Upper lobe of right lung (tissue), 1 donor: ENCODE data around the gene MON1B. TPM values are rescaled to one million over a fixed set of nuclear protein-coding genes. Genes with fewer than 3 reads are reported as not detected.

ENCODE experiments used
- ATAC-seq: fragments of 200-7000 bp; cut with Tn5 transposase; one replicate; pipeline ENCODE4 v1.9.1; 2020; ENCODE audit warnings: mild to moderate bottlenecking, moderate library complexity
- DNase-seq: peaks from one replicate; pipeline ENCODE4 v3.0.0-alpha.2; 2020
- H3K27ac ChIP-seq: fragments of 200-600 bp; one replicate; pipeline ENCODE4 v1.8.0; 2022
- H3K27me3 ChIP-seq: fragments of 200-600 bp; one replicate; pipeline ENCODE4 v1.8.0; 2022; ENCODE audit warnings: mild to moderate bottlenecking
- H3K36me3 ChIP-seq: fragments of 200-600 bp; one replicate; pipeline ENCODE4 v1.8.0; 2022
- H3K4me1 ChIP-seq: fragments of 200-600 bp; one replicate; pipeline ENCODE4 v1.8.0; 2022
- H3K4me3 ChIP-seq: fragments of 200-600 bp; one replicate; pipeline ENCODE4 v1.8.0; 2022; ENCODE audit warnings: mild to moderate bottlenecking
- H3K9me3 ChIP-seq: fragments of 200-600 bp; one replicate; pipeline ENCODE4 v1.8.0; 2022
- CTCF ChIP-seq: fragments of 200-600 bp; IDR thresholded peaks from one replicate; pipeline ENCODE4 v1.8.0; 2022; ENCODE audit warnings: antibody characterized with exemption
- intact Hi-C: fragments of 100-400 bp; cut with DNase I; formaldehyde crosslinking; loops from one replicate; pipeline ENCODE4 v1.11.0; 2022
- total RNA-seq: library from RNA; stranded (reverse); fragmentation: NEBNext Ultra II Directional; extraction: Animal tissue kit (Norgen Biotek cat#: 25700); gene quantifications from one replicate; pipeline ENCODE4 v1.2.1, GENCODE V29; 2021
- donor health status: DM: no; HTN: yes; CAD: no; lungs with severe emphysema.

Gene MON1B
- total RNA-seq, 1 donor from 2014 or later: 54.2 TPM

- no peak for ATAC-seq
- Histone ChIP-seq H3K36me3 (no peaks in the 10 kb centered on the region), H3K9me3 (no peaks in the 10 kb centered on the region), H3K27ac (no peak overlapping the region), H3K4me3 (no peak overlapping the region), H3K27me3 (no peaks in the 10 kb centered on the region), H3K4me1 (peaks cover 5% of the 10 kb centered on the region)
- intact Hi-C loops: no loop called here
- TF ChIP-seq CTCF: no peak
- no peak for DNase-seq
Observed at GRCh38 chr16:77213542-77214106, 22.6 kb downstream of the MON1B start.

- TF ChIP-seq CTCF: no peak
- intact Hi-C loops: no loop called here
Observed at GRCh38 chr16:77214411-77215138, 23.6 kb downstream of the MON1B start.

GRCh38 chr16:77219437-77219836 lies 28.4 kb downstream of the MON1B start:
- Histone ChIP-seq H3K27me3 (no peaks in the 10 kb centered on the region), H3K36me3 (no peaks in the 10 kb centered on the region), H3K4me1 (no peaks in the 10 kb centered on the region), H3K27ac (no peak overlapping the region), H3K9me3 (no peaks in the 10 kb centered on the region), H3K4me3 (no peak overlapping the region)
- DNase-seq (no peak), ATAC-seq (no peak)
- intact Hi-C loops: no loop called here
- TF ChIP-seq CTCF: no peak

More at GRCh38 chr16:77214411-77215138, 23.6 kb downstream of the MON1B start:
- Histone ChIP-seq H3K36me3 (no peaks in the 10 kb centered on the region), H3K27ac (no peak overlapping the region), H3K27me3 (no peaks in the 10 kb centered on the region), H3K4me3 (no peak overlapping the region), H3K9me3 (no peaks in the 10 kb centered on the region), H3K4me1 (peaks cover 5% of the 10 kb centered on the region)
- no peak for DNase-seq
- ATAC-seq: no peak

GRCh38 chr16:77220427-77220826 lies 29.4 kb downstream of the MON1B start:
- TF ChIP-seq CTCF: no peak
- intact Hi-C loops: no loop called here
- no peaks in the 10 kb centered on the region for H3K36me3 ChIP-seq
- H3K4me1 ChIP-seq: no peaks in the 10 kb centered on the region
- no peaks in the 10 kb centered on the region for H3K9me3 ChIP-seq
- H3K27me3 ChIP-seq: no peaks in the 10 kb centered on the region
- H3K4me3 ChIP-seq: no peak overlapping the region
- DNase-seq: no peak
- no peak overlapping the region for H3K27ac ChIP-seq
- no peak for ATAC-seq

GRCh38 chr16:77221482-77221881 lies 30.5 kb downstream of the MON1B start:
- Histone ChIP-seq H3K27ac (no peak overlapping the region), H3K36me3 (no peaks in the 10 kb centered on the region), H3K4me3 (no peak overlapping the region), H3K27me3 (no peaks in the 10 kb centered on the region), H3K4me1 (no peaks in the 10 kb centered on the region), H3K9me3 (no peaks in the 10 kb centered on the region)
- TF ChIP-seq CTCF: no peak
- intact Hi-C loops: no loop called here
- no peak for DNase-seq
- no peak for ATAC-seq
